RWPE2 (cell line): ENCODE data around the gene TCP11X1.
"Not testable (repeated sequence)": the region's sequence is repeated elsewhere in the genome, so short reads cannot be mapped to it uniquely, and the experiment has no call there.

Experiments used
- ATAC-seq: fragments of 200-7000 bp; cut with Tn5 transposase; 3 replicates; pipeline ENCODE4 v1.9.1; 2021; ENCODE audit warnings: low read depth
- DNase-seq: peaks from one replicate; pipeline ENCODE4 v3.0.0-alpha.2; 2020; ENCODE audit warnings: low spot score
- H3K27ac ChIP-seq: fragments of 450-650 bp; 2 replicates; pipeline ENCODE4 v1.5.1; 2017; ENCODE audit warnings: mild to moderate bottlenecking; ENCODE audit not compliant: poor library complexity, severe bottlenecking
- H3K27me3 ChIP-seq: fragments of 250-450 bp; sonication (Bioruptor Pico); 2 replicates; pipeline ENCODE4 v1.5.1; 2021; ENCODE audit warnings: mild to moderate bottlenecking, moderate library complexity; ENCODE audit not compliant: insufficient read depth, poor library complexity, severe bottlenecking
- H3K36me3 ChIP-seq: fragments of 250-450 bp; sonication (Bioruptor Pico); 2 replicates; pipeline ENCODE4 v1.5.1; 2020; ENCODE audit warnings: low read depth, mild to moderate bottlenecking, moderate library complexity
- H3K4me1 ChIP-seq: fragments of 250-450 bp; sonication (Bioruptor Pico); 2 replicates; pipeline ENCODE4 v1.5.1; 2021; ENCODE audit warnings: mild to moderate bottlenecking, moderate library complexity; ENCODE audit not compliant: insufficient read depth, poor library complexity, severe bottlenecking
- H3K4me3 ChIP-seq: fragments of 250-450 bp; sonication (Bioruptor Pico); 2 replicates; pipeline ENCODE4 v1.5.1; 2021; ENCODE audit warnings: mild to moderate bottlenecking, moderate library complexity; ENCODE audit not compliant: severe bottlenecking
- H3K9me3 ChIP-seq: fragments of 250-450 bp; sonication (Bioruptor Pico); 2 replicates; pipeline ENCODE4 v1.5.1; 2021; ENCODE audit warnings: mild to moderate bottlenecking, moderate library complexity; ENCODE audit not compliant: severe bottlenecking
- TF ChIP-seq, protein P1 (sequence below): fragments of 450-650 bp; IDR thresholded peaks from one replicate; pipeline ENCODE4 v1.5.1; 2017; ENCODE audit warnings: mild to moderate bottlenecking, moderate library complexity; ENCODE audit not compliant: poor library complexity, severe bottlenecking

Gene TCP11X1

DNA sequence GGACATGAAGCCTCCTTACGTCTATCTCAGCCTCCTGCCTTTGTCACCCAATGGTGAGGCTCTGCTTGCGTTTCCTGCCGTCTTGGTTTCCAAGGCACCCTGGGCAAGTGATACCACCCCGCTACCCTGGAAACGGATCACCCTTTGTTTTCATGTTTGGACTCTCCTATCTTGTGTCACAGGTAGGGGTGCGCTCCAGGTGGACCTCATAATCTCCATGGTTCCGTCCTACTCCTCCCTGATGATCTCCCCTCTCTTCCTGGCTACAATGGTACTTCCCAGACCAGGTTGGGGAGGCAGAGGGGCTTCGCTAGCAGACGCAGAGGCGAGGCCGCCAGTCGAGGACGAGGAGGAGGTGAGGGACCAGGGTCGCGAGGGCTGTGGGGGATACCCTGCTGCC is at the start of gene TCP11X1:
Gene TCP11X1, plus strand, starts transcription at position 316 of the 400 bp plus-strand sequence.
- not testable (repeated sequence) for H3K36me3 ChIP-seq, H3K4me3 ChIP-seq, H3K9me3 ChIP-seq, ATAC-seq, H3K27me3 ChIP-seq, H3K27ac ChIP-seq, DNase-seq, H3K4me1 ChIP-seq

DNA sequence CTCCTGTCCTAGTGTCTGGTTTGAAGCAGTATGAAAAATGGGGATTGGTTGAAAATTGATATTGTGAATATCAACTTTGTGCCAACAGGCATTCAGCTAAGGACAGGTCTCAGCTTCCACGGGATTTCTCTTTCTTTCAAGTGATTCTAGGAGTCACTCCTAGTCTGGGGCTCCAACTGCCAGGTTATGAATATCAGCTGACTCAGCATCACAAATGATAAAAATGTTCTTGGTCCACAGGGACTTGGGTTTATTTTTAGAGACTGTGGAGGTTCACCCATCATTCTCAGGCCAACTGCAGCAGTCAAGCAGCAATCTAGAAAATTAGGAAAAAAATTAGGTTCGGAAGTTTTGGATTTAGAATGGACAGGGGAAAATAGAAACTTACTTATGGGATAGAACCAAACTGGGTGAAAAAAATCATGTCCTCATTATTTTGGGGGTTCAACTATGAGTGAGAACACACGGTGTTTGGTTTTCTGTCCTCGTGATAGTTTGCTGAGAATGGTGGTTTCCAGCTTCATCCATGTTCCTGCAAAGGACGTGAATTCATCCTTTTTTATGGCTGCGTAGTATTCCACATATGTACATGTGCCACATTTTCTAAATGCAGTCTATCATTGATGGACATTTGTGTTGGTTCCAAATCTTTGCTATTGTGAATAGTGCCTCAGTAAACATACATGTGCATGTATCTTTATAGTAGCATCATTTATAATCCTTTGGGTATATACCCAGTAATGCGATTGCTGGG is 29.0 kb upstream of the TCP11X1 start:
- Histone ChIP-seq H3K4me1 (no peaks in the 10 kb centered on the region), H3K27ac (no peak overlapping the region), H3K9me3 (no peaks in the 10 kb centered on the region), H3K4me3 (no peak overlapping the region), H3K27me3 (no peaks in the 10 kb centered on the region), H3K36me3 (no peaks in the 10 kb centered on the region)
- TF ChIP-seq, protein P1, sequence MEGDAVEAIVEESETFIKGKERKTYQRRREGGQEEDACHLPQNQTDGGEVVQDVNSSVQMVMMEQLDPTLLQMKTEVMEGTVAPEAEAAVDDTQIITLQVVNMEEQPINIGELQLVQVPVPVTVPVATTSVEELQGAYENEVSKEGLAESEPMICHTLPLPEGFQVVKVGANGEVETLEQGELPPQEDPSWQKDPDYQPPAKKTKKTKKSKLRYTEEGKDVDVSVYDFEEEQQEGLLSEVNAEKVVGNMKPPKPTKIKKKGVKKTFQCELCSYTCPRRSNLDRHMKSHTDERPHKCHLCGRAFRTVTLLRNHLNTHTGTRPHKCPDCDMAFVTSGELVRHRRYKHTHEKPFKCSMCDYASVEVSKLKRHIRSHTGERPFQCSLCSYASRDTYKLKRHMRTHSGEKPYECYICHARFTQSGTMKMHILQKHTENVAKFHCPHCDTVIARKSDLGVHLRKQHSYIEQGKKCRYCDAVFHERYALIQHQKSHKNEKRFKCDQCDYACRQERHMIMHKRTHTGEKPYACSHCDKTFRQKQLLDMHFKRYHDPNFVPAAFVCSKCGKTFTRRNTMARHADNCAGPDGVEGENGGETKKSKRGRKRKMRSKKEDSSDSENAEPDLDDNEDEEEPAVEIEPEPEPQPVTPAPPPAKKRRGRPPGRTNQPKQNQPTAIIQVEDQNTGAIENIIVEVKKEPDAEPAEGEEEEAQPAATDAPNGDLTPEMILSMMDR, result no peak
- ATAC-seq, result no peak
- no peak for DNase-seq

DNA sequence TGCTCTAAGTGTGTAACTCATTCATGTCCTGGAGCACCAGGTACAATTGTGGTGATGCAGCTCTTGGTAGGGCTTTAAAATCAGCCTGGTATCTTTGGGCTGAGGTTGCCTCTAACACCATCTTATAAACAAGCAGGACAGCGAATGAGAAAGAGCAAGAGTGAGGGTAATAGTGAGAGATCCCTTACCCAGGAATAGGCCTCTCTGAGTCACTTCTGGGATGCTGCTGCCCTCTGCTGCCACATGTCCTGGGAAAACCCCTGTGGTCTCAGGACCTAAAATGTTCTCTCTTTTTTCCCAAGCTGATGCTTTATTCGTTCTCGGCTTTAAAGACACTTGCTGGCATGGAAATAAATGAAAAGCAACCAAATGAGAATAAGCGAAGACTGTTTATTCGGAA is 7.2 kb upstream of the TCP11X1 start:
- not testable (repeated sequence) for H3K27me3 ChIP-seq, H3K9me3 ChIP-seq, H3K36me3 ChIP-seq, H3K27ac ChIP-seq, H3K4me1 ChIP-seq, H3K4me3 ChIP-seq, DNase-seq
- ATAC-seq, result peak; percentile 55; the same call in 1 of the 3 replicates

DNA sequence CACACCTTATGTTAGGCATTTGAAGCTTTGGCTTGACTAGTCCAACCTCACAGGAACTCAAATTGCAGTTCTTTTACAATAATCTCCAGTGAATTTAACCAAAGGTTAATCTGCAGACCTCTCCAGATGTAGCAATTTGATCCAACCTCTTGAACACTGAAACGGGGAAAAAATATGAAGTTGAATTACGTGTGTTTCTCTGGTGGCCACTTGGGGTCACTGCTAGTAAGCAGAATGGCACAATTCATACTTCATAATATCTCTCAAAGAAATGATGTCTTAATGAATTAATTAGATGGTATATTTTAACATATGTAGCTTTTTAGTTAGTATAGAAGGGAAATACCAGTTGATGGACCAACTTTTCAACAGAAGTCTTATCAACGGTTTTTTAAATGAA is 1.4 kb downstream of the TCP11X1 start:
- DNase-seq, H3K36me3 ChIP-seq, H3K9me3 ChIP-seq, H3K27ac ChIP-seq, H3K4me1 ChIP-seq, H3K27me3 ChIP-seq, H3K4me3 ChIP-seq, ATAC-seq: not testable (repeated sequence)

DNA sequence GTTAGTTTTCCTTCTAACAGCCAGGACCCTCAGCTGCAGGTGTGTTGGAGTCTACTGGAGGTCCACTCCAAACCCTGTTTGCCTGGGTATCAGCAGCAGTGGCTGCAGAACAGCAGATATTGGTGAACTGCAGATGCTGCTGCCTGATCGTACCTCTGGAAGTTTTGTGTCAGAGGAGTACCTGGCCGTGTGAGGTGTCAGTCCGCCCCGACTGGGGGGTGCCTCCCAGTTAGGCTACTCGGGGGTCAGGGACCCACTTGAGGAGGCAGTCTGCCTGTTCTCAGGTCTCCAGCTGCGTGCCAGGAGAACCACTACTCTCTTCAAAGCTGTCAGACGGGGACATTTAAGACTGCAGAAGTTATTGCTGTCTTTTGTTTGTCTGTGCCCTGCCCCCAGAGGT is 20.6 kb downstream of the TCP11X1 start:
- H3K4me3 ChIP-seq, H3K27ac ChIP-seq, H3K4me1 ChIP-seq, ATAC-seq, H3K27me3 ChIP-seq, H3K9me3 ChIP-seq, H3K36me3 ChIP-seq, DNase-seq: not testable (repeated sequence)

DNA sequence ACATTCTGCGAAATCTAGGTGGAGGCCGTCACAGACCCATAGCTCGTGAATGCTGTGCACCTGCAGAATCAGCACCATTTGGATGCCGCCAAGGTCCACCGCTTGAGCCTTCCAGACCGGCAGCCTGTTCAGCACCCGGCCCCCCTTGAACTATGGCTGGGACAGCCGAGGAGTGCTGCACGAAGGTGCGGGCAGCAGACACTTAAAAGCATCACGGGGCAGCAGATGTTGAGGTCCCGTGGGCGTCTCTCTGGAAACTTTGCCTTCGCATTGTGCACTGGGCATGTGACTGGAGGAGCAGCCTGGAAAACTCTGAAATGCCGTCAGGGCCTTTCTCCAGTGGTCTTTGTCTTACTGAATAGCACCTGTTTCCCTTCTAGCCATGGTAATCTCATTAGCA is 25.2 kb downstream of the TCP11X1 start:
- not testable (repeated sequence) for H3K27ac ChIP-seq, H3K4me1 ChIP-seq, H3K9me3 ChIP-seq, H3K36me3 ChIP-seq, H3K27me3 ChIP-seq, DNase-seq, H3K4me3 ChIP-seq, ATAC-seq

DNA sequence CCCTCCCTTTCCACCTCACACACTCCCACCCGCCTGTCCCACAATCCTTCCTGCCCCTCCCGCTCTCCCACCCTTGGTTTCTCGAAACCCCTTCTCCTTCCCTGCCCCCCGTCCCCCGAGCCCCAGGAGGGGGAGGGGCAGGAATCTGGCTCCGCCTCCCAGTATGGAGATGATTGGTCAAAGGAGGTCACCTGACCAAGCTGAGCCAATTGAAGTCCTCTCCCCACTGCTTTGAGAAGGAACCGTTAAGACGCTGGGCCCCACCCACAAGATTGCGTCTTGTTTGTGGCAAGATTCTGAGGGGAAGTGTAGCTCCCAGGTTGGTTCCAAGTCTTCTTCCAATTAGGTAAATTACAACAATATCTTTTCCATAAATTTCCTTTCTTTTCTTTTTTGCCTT is 31.8 kb downstream of the TCP11X1 start, which contains the start of gene NXF2:
Gene NXF2, plus strand, starts transcription at position 275 of the 400 bp plus-strand sequence. CDS start 59,912 bp downstream, outside the sequence.
- not testable (repeated sequence) for H3K4me3 ChIP-seq, DNase-seq, H3K4me1 ChIP-seq, H3K36me3 ChIP-seq, H3K27ac ChIP-seq, ATAC-seq, H3K27me3 ChIP-seq, H3K9me3 ChIP-seq

DNA sequence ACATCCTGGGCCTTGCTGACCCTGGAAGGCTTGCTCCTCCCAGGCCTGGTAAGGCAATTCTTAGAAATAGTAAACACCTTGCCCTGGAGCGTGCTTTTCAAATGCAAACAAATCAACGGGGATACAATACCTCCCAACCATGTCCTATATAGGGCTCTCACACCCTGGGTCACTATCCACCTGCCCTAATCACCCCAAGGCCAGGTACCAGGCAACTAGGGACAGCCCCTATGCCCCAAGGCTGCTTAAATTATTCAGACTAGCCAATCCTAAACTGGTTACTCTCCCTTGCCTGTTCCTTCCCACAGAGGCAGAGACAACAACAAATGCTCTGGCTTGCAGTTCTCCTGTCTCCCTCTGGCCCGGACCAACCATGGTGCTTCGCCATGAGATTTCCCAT is 57.1 kb downstream of the TCP11X1 start:
- not testable (repeated sequence) for ATAC-seq

More for the DNA sequence above, 57.1 kb downstream of the TCP11X1 start:
- H3K4me1 ChIP-seq, H3K36me3 ChIP-seq, H3K27ac ChIP-seq, DNase-seq, H3K9me3 ChIP-seq, H3K27me3 ChIP-seq, H3K4me3 ChIP-seq: not testable (repeated sequence)
